Measurements from ENCODE around the gene CASP3.
"Not testable (repeated sequence)": the region's sequence is repeated elsewhere in the genome, so short reads cannot be mapped to it uniquely, and the experiment has no call there.

The CASP3 gene

DNA sequence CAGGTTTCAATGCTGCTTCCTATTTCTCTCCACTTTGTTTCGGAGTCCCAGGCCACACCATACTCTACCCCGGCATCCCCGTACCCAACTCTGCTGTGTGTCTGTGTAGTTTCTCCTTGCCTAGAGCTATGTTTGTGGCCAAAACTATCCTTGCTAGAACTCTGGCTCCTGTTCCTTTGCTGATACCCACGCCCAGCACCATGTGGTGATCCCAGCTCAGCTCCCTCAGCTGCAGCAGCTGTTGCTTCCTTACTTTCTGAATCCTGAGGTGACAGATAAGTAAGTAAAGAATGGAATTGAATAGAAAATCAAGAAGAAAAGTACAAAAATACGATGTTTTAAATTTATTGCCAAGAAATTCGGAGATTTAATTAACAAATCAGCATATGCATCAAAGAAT lies 55.8 kb downstream of the CASP3 start:
- DNase-seq, result no peak

- DNase-seq, result not testable (repeated sequence)
These were observed 57.4 kb downstream of the CASP3 start for GRCh38 chr4:184591747-184592270.

DNA sequence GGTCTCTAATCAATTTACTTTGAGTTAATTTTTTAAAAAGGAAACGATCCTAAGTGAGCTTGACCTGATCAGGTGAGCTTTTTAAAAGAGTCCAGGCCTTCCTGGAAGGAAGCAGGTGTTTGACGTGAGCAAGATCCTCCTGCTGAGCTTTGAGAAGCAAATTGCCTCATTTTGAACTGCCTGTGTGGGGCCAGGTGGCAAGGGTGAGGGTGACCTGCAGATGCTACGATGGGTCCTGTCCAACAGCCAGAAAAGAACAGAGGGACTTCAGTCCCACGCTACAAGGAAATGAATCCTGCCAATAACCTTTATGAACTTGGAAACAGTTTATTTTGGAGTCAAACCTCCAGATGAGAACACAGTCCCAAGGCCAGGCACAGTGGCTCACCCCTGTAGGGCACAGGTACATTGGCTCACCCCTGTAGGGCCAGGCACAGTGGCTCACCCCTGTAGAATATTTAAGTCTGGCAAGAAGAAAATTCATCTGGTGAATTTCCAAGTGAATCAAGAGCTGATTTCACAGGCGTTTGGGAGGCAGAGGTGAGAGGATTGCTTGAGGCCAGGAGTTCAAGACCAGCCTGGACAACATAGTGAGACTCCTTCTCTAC lies 58.1 kb downstream of the CASP3 start:
- DNase-seq, result no peak

DNA sequence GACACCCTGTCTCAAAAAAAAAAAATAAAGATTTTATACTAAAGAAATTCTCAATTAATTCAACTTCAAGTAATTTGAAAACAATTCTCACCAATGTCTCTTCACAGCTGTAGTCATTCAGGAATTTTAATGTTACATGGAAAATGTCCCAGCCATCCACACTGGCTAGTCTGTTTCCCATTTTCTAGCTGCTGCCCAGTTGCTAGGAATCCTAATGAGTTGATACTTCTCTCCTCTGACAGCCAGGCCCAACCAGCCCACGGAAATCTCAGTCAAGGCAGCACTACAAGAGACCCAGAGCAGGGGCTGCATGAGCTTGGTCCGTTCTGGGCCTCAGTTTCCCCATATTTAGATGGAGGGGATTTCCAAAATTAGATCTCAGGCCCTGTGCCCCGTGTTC lies 59.1 kb downstream of the CASP3 start:
- DNase-seq, result peak in 5 of 14 donors; percentile 2 to 17 (median 14)

DNA sequence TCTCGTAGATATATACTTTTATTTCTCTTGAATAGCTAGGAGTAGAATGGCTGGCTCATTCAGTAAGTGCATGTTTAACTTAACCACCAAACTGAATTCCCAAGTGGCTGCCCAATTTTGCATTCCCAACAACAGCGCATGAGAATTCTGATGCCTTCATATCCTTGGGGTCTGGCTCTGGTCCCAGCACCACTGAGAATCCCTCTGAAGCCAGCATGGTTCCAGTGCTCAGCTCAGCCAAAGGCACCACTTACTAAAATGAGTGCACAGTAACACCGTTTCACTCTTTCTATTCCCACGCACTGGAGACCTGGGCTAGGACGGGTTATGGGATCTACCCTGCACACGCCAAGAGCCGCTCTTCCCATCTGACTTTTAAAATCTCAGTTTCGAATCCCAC lies 60.4 kb downstream of the CASP3 start:
- DNase-seq, result no peak

GRCh38 chr4:184587701-184588100 lies 61.5 kb downstream of the CASP3 start:
- DNase-seq, result peak in 3 of 14 donors; percentile 3 to 10 (median 5)

DNA sequence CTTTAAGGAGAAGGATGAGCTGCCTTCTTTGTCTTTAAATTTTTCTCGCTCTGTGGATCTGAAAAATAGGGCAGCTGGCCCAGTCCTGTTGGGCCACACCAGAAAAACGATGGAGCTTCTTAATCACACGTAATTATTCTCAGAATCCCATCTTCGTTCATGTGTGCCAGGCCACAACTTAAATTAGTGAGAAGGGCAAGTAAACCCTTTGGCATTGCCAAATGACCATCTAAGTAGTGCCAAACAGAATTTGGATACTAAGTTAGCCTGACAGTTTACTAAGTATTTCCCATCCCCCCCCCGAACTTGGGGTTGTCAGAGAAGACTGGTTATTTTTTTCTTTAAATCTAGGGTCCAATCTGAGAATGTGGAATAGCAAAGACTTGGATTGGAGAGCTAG lies 62.0 kb downstream of the CASP3 start:
- no peak for DNase-seq

GRCh38 chr4:184583738-184584502 lies 65.3 kb downstream of the CASP3 start:
- no peak for DNase-seq

Measured in C1 segment of cervical spinal cord (tissue), 14 donors.